ENCODE measurements around the gene NUP62. TPM values are rescaled to one million over a fixed set of nuclear protein-coding genes. Genes with fewer than 3 reads are reported as not detected.

The NUP62 gene
- total and polyA plus RNA-seq, 2 experiments from 2014 or later, result 55.5 to 99.4 TPM

DNA sequence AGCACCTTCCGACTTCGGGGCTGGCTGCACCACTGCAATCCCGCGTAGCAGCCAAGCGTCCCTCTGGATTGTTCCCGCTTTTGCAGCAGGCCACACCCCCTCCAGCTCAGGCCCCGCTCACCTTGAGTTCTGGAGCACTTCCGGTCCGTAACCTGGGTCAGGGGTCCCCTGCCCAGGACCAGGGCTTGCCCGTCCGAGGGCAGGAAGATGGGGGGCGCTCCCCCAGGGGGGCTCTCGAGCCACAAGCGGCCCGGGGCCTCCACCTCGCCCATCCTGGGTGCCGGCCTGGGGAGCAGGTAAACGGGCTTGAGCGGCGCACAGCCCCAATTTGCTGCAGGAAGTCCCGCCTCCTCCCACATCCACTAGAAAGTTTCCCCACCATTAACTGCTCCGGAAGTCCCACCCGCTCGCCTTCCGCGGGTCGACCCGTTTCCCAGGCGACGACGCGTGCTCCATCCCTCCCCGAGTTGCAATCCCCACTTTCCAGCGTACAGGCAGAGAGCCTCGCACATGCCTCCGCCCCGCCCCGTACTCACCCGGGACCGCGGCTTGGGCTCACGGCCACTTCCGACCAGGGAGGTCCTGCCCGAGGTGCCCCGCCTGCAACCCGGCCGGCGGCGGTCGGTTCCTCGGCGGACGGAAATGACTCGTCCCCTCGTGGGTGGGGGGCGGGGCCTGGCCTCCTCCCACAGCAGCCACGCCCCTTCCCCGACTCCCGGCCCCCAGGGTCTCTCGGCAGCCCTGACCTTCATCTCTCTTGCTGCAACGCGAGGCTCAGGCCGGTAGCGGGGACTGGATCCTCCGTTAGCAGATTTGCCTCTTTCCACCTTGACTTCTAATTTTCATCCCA lies 62.1 kb downstream of the NUP62 start, which contains the start of gene PNKP (continued):
- TF ChIP-seq, protein P1, sequence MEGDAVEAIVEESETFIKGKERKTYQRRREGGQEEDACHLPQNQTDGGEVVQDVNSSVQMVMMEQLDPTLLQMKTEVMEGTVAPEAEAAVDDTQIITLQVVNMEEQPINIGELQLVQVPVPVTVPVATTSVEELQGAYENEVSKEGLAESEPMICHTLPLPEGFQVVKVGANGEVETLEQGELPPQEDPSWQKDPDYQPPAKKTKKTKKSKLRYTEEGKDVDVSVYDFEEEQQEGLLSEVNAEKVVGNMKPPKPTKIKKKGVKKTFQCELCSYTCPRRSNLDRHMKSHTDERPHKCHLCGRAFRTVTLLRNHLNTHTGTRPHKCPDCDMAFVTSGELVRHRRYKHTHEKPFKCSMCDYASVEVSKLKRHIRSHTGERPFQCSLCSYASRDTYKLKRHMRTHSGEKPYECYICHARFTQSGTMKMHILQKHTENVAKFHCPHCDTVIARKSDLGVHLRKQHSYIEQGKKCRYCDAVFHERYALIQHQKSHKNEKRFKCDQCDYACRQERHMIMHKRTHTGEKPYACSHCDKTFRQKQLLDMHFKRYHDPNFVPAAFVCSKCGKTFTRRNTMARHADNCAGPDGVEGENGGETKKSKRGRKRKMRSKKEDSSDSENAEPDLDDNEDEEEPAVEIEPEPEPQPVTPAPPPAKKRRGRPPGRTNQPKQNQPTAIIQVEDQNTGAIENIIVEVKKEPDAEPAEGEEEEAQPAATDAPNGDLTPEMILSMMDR (conservative IDR thresholded peaks at IDR 0.05; ENCODE audit: low read depth in 2 of 2), result no peak
- TF ChIP-seq EZH2 (IDR thresholded peaks at IDR 0.05; ENCODE audit: low read depth, unreplicated experiment) (no peak), ZNF331 (CRISPR knock-in tag; IDR thresholded peaks at IDR 0.05; ENCODE audit: low read depth) (no peak), JUNB (IDR thresholded peaks at IDR 0.05; ENCODE audit: unreplicated experiment) (no peak), POLR2AphosphoS5 (IDR thresholded peaks at IDR 0.05; ENCODE audit: low read depth) (peak; percentile 86)
- TF ChIP-seq, protein P2, sequence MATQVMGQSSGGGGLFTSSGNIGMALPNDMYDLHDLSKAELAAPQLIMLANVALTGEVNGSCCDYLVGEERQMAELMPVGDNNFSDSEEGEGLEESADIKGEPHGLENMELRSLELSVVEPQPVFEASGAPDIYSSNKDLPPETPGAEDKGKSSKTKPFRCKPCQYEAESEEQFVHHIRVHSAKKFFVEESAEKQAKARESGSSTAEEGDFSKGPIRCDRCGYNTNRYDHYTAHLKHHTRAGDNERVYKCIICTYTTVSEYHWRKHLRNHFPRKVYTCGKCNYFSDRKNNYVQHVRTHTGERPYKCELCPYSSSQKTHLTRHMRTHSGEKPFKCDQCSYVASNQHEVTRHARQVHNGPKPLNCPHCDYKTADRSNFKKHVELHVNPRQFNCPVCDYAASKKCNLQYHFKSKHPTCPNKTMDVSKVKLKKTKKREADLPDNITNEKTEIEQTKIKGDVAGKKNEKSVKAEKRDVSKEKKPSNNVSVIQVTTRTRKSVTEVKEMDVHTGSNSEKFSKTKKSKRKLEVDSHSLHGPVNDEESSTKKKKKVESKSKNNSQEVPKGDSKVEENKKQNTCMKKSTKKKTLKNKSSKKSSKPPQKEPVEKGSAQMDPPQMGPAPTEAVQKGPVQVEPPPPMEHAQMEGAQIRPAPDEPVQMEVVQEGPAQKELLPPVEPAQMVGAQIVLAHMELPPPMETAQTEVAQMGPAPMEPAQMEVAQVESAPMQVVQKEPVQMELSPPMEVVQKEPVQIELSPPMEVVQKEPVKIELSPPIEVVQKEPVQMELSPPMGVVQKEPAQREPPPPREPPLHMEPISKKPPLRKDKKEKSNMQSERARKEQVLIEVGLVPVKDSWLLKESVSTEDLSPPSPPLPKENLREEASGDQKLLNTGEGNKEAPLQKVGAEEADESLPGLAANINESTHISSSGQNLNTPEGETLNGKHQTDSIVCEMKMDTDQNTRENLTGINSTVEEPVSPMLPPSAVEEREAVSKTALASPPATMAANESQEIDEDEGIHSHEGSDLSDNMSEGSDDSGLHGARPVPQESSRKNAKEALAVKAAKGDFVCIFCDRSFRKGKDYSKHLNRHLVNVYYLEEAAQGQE (IDR thresholded peaks at IDR 0.05; ENCODE audit: unreplicated experiment), result no peak
- TF ChIP-seq, protein P3, sequence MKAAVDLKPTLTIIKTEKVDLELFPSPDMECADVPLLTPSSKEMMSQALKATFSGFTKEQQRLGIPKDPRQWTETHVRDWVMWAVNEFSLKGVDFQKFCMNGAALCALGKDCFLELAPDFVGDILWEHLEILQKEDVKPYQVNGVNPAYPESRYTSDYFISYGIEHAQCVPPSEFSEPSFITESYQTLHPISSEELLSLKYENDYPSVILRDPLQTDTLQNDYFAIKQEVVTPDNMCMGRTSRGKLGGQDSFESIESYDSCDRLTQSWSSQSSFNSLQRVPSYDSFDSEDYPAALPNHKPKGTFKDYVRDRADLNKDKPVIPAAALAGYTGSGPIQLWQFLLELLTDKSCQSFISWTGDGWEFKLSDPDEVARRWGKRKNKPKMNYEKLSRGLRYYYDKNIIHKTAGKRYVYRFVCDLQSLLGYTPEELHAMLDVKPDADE (IDR thresholded peaks at IDR 0.05), result 0 out of 2 replicates have a peak, but pooled peaks have one; percentile 67

DNA sequence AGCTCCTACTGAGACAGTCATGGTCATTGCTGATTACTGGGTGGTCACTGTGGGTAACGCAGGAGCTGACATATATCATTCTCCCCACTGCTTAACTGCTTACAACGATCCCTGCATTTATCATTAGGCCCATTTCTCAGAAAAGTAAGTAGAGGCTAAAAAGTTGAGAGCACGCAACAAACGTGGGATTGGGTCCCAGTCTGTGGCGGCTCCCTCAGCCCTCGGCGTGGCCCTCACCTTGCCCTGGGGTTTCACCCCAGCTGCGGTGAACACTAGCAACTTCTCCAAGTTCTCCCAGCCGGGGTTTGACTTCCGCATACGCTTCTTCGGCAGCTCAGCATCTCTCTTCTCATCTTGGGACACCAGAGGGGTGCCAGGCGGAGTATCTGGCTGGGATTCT lies 64.4 kb downstream of the NUP62 start:
- H3F3A ChIP-seq (replicated peaks; ENCODE audit: low read depth), result peaks cover 51% of the 10 kb centered on the region
- no peaks in the 10 kb centered on the region for H3K9me2 ChIP-seq (ENCODE audit: insufficient read depth)
- Mint-ChIP-seq H3K4me1 (peaks cover 39% of the 10 kb centered on the region), H3K27me3 (ENCODE audit: insufficient read depth, low read depth, poor library complexity) (peaks cover 29% of the 10 kb centered on the region), H3K9me3 (peaks cover 10% of the 10 kb centered on the region), H3K4me3 (no peak overlapping the region; the same call in 1 of the 3 replicates), H3K27ac (no peak overlapping the region), H3K36me3 (ENCODE audit: low read depth) (peaks cover 52% of the 10 kb centered on the region)
- H2AFZ ChIP-seq, result no peak overlapping the region
- no peaks in the 10 kb centered on the region for H3K27me3 ChIP-seq (ENCODE audit: insufficient read depth)
- no peak overlapping the region for H3K4me2 ChIP-seq
- H3K27ac ChIP-seq (ENCODE audit: low read depth), result 0 out of 2 replicates have a peak overlapping the region, but pooled peaks have one; percentile 9
- peaks cover 17% of the 10 kb centered on the region for H4K20me1 ChIP-seq (replicated peaks; ENCODE audit: insufficient read depth)
- ATAC-seq (no peak), DNase-seq (ENCODE audit: low spot score) (no peak)
- TF ChIP-seq NANOG (IDR thresholded peaks at IDR 0.05; ENCODE audit: borderline replicate concordance) (no peak), EZH2 (IDR thresholded peaks at IDR 0.05; ENCODE audit: low read depth, unreplicated experiment) (no peak), POLR2AphosphoS5 (IDR thresholded peaks at IDR 0.05; ENCODE audit: low read depth) (no peak), STAT1 (IDR thresholded peaks at IDR 0.05; ENCODE audit: unreplicated experiment) (no peak), ZNF114 (CRISPR knock-in tag; IDR thresholded peaks at IDR 0.05) (no peak)
- TF ChIP-seq, protein P2 (IDR thresholded peaks at IDR 0.05; ENCODE audit: unreplicated experiment), result no peak
- TF ChIP-seq, protein P1 (conservative IDR thresholded peaks at IDR 0.05; ENCODE audit: low read depth in 2 of 2), result no peak
- peaks cover 15% of the 10 kb centered on the region for H3K36me3 ChIP-seq (ENCODE audit: insufficient read depth)
- H3K79me2 ChIP-seq (replicated peaks; ENCODE audit: insufficient read depth), result peaks cover 23% of the 10 kb centered on the region
- peaks cover 13% of the 10 kb centered on the region for H3K4me1 ChIP-seq (ENCODE audit: insufficient read depth)
- H3K4me3 ChIP-seq, result no peak overlapping the region
